ENCODE data around the gene C1QTNF8. TPM values are rescaled to one million over a fixed set of nuclear protein-coding genes. Genes with fewer than 3 reads are reported as not detected.

The C1QTNF8 gene
- total and polyA plus RNA-seq, 4 donors, result 0.08 to 0.74 TPM; not detected in 2

GRCh38 chr16:1049976-1050247 lies 46.1 kb downstream of the C1QTNF8 start:
- TF ChIP-seq CTCF (IDR thresholded peaks at IDR 0.05; ENCODE audit: control extremely low read depth, extremely low read depth), result no peak
- Histone ChIP-seq H3K4me3 (no peak overlapping the region), H3K9me3 (ENCODE audit: control insufficient read depth in 4 of 4, insufficient read depth in 3 of 4, low read length in 3 of 4) (peaks cover 0 to 3% (median 0%) of the 10 kb centered on the region in 4 donors), H3K36me3 (ENCODE audit: control insufficient read depth in 4 of 4, insufficient read depth in 4 of 4, low read length in 4 of 4) (no peaks in the 10 kb centered on the region), H3K27me3 (ENCODE audit: control insufficient read depth in 3 of 3, insufficient read depth in 3 of 3, low read length in 2 of 3) (peaks cover 0 to 21% (median 0%) of the 10 kb centered on the region in 3 donors), H3K4me1 (ENCODE audit: control insufficient read depth in 5 of 5, insufficient read depth in 5 of 5, low read length in 5 of 5) (peaks cover 0 to 8% (median 0%) of the 10 kb centered on the region in 5 donors), H3K27ac (ENCODE audit: low read depth in 1 of 2, low read length in 1 of 2) (no peak overlapping the region), H3K9ac (ENCODE audit: insufficient read depth in 1 of 2, low read length in 2 of 2) (no peak overlapping the region)
- 76 to 88% methylated on average over 11 of the region's 11 CpGs for WGBS, 2 donors
- ATAC-seq (ENCODE audit: insufficient read depth, low FRiP score) (no peak), DNase-seq (no peak)

GRCh38 chr16:1049113-1049975 lies 46.7 kb downstream of the C1QTNF8 start:
- H3K9ac ChIP-seq (ENCODE audit: insufficient read depth in 1 of 2, low read length in 2 of 2), result no peak overlapping the region
- H3K9me3 ChIP-seq (ENCODE audit: control insufficient read depth in 4 of 4, insufficient read depth in 3 of 4, low read length in 3 of 4), result peaks cover 0 to 3% (median 0%) of the 10 kb centered on the region in 4 donors
- no peak for TF ChIP-seq CTCF (IDR thresholded peaks at IDR 0.05; ENCODE audit: control extremely low read depth, extremely low read depth)
- ATAC-seq (ENCODE audit: insufficient read depth, low FRiP score), result no peak
- H3K27ac ChIP-seq (ENCODE audit: low read depth in 1 of 2, low read length in 1 of 2), result no peak overlapping the region
- no peaks in the 10 kb centered on the region for H3K36me3 ChIP-seq (ENCODE audit: control insufficient read depth in 4 of 4, insufficient read depth in 4 of 4, low read length in 4 of 4)
- H3K27me3 ChIP-seq (ENCODE audit: control insufficient read depth in 3 of 3, insufficient read depth in 3 of 3, low read length in 2 of 3), result peaks cover 0 to 25% (median 0%) of the 10 kb centered on the region in 3 donors
- DNase-seq, result no peak
- H3K4me3 ChIP-seq, result no peak overlapping the region
- 81 to 91% methylated on average over 30 to 31 of the region's 31 CpGs for WGBS, 2 donors
- H3K4me1 ChIP-seq (ENCODE audit: control insufficient read depth in 5 of 5, insufficient read depth in 5 of 5, low read length in 5 of 5), result peaks cover 0 to 9% (median 0%) of the 10 kb centered on the region in 5 donors

- H3K4me1 ChIP-seq (ENCODE audit: control insufficient read depth in 5 of 5, insufficient read depth in 5 of 5, low read length in 5 of 5), result peaks cover 0 to 13% (median 0%) of the 10 kb centered on the region in 5 donors
- ATAC-seq (ENCODE audit: insufficient read depth, low FRiP score) (no peak), DNase-seq (peak; percentile 60 to 77 (median 62))
- TF ChIP-seq CTCF (IDR thresholded peaks at IDR 0.05; ENCODE audit: control extremely low read depth, extremely low read depth), result no peak
- H3K4me3 ChIP-seq, result no peak overlapping the region
- no peak overlapping the region for H3K27ac ChIP-seq (ENCODE audit: low read depth in 1 of 2, low read length in 1 of 2)
- H3K36me3 ChIP-seq (ENCODE audit: control insufficient read depth in 4 of 4, insufficient read depth in 4 of 4, low read length in 4 of 4), result no peaks in the 10 kb centered on the region
- H3K9me3 ChIP-seq (ENCODE audit: control insufficient read depth in 4 of 4, insufficient read depth in 3 of 4, low read length in 3 of 4), result peaks cover 0 to 3% (median 0%) of the 10 kb centered on the region in 4 donors
- 22 to 31% methylated on average over 34 to 37 of the region's 37 CpGs for WGBS, 2 donors
- H3K9ac ChIP-seq (ENCODE audit: insufficient read depth in 1 of 2, low read length in 2 of 2), result no peak overlapping the region
- H3K27me3 ChIP-seq (ENCODE audit: control insufficient read depth in 3 of 3, insufficient read depth in 3 of 3, low read length in 2 of 3), result peaks cover 0 to 33% (median 0%) of the 10 kb centered on the region in 3 donors
Observed at GRCh38 chr16:1048442-1049112, 47.5 kb downstream of the C1QTNF8 start.
